Anterior cingulate cortex (tissue), 58 donors: ENCODE measurements around the gene UBALD2.
"Not testable (repeated sequence)": the region's sequence is repeated elsewhere in the genome, so short reads cannot be mapped to it uniquely, and the experiment has no call there.

ENCODE experiments used
- DNase-seq, 58 donors: peaks; one replicate each; lab custom pipeline; 2025; lab: John Stamatoyannopoulos, UW

Gene UBALD2

DNA sequence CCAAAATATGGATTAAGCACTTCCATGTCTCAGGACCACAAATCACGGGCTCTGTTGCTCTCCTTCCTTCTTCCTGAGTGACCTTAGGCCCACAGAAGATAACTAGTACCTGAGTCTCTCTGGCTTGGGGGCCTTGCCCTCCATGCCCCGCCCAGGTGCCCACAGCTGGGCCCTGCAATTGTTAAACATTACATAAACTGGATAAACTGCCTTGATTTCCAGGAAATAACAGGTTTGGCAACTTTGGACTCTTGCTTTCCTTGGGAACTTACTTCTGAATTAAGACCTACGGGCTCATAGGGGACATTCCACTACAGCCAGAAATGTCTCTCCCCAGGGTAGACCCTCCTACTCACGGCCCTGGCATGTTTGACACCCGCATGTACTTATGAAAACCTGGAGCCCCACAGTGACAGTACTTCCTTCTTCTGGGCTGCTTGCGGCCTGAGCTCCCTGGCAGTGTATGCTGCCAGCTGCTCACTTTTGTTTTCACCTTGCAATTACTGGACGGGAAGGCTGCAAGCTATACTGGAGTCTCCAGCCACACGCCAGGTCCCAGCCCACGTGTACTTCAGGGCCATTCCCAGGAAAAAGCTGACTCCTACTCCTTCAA, 2.3 kb upstream of the UBALD2 start:
- no peak for DNase-seq

- DNase-seq = no peak
Measured at GRCh38 chr17:76263896-76264295, 1.3 kb upstream of the UBALD2 start.

DNA sequence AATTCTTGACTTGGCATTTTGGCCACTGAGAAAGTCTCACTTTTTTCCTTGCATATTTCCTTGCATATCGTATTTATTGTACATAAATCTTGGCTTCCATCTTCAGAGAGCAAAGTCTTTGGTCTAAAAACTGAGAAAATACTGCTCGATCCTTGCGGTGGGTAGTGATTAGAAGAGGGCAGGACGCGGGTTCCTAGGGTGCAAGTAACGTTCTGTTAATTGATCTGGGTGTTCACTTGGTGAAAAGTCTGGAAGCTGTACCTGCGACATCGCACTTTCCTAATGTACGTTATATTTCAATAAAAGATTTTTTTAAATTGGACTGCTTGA, 758 bp upstream of the UBALD2 start:
- DNase-seq = no peak

DNA sequence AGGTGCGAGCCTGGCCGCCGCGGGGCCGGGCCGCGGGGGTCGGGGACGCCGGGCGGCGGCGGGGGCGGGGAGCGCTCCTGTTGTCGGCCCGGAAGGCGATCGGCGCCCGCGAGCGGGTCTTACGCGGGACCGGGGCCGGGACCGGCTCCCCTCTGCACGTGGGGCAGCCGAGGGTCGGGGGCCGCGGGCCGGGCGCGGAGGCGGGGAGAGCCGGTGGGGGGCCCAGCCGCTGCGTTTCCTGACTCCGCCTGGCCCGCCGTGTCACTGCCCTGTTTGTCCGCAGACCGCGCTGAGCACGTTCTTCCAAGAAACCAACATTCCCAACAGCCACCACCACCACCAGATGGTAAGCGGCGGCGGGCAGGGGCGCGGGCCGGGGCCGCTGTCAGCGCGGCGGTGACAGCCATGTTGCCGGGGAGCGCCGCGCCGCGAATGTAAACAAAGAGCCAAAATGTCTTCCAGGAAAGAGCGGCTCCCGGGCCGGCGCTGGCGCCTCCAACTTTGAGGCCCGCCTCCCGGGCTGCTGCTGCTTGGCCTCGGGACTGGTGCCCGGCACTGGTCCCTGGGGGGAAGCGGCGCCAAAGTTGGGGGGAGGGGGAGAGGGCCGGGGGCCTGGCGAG, 586 bp downstream of the UBALD2 start:
- DNase-seq = peak in 38 of 58 donors; percentile 16 to 55 (median 38)

- DNase-seq = peak in 1 of 58 donors; percentile 35
Measured at GRCh38 chr17:76266244-76266938, 1.2 kb downstream of the UBALD2 start.

DNA sequence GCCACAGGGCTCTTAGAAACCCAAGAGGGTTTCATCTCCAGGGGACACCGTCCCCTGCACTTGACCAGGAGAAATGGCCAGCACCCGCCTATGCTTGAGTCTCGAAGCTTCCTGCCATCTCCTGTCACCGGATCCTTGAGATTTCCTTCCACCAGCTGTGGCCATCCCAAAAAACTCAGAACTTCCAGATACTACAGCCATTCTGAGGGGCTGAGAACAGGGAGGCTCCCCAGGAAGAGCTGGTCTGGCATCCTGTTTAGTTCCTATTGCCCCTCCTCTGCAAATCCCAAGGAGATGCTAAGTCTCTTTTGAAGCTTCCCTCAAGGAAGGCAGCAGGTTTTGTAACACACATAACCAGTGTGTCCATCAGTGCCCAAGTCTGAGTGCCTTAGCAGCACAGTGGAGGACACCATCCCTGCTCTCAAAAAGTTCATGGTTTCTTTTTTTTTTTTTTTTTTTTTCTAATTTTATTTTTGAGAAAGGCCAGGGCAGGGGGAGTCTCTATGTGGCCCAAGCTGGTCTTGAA, 2.0 kb downstream of the UBALD2 start:
- DNase-seq = no peak

DNA sequence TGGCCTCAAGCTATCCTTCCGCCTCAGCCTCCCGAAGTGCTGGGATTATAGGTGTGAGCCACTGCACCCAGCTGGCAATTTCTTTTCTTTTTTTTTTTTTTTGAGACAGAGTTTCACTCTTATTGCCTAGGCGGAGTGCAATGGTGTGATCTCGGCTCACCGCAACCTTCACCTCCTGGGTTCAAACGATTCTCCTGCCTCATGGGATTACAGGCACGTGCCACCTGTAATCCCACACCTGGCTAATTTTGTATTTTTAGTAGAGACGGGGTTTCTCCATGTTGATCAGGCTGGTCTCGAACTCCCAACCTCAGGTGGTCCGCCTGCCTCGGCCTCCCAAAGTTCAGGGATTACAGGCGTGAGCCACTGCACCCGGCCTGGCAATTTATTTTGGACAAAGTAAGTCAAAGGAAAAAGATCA, 2.4 kb downstream of the UBALD2 start:
- DNase-seq = not testable (repeated sequence)

- DNase-seq = peak in 54 of 58 donors; percentile 10 to 91 (median 62)
Measured at GRCh38 chr17:76268015-76268749, 3.0 kb downstream of the UBALD2 start.

GRCh38 chr17:76268991-76269981, 4.1 kb downstream of the UBALD2 start:
- no peak for DNase-seq

- no peak for DNase-seq
Measured at GRCh38 chr17:76270127-76270592, 5.0 kb downstream of the UBALD2 start.

DNA sequence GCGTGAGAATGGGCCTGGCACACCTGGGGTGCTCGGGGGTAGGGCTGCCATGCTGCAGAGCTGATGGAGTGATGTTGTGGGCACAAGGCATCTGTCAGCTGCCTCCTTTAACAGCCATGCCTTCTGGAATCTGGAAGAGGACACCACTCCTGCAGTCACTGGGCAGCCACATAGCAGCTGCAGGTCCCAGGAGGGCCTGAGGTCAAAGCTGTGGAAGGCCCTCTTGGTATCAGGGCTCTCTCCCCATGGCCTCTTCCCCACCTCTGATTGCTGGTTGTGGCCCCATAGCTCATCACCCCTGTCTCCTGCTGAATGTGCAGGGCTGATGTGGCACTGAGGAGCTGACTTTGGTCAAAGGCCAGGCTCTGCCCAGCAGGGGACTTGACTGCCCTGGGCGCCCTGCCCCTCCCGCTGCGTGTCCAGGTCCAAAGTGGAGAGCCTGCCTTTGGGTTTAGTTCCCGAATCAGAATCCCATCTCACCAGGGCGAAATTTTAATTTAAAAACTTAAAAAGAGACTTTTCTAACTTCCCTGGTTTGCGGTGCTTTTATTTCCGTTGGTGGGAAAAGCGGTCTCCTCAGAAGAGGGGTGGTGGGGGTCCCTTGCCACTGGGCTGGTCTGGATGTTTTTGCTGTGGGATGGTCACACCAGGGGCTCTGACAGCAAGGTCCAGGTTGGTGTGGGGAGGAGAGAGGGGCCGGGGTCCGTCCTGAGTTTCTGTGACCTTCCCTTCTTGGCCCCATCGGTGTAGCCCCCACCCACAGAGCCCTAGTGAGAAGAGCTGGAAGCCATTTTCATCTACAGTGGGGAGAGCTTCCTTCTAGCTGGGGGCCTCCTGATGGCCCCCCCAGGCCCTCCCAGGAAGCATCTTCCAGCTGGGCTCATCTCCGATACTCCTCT, 5.9 kb downstream of the UBALD2 start:
- DNase-seq = no peak

DNA sequence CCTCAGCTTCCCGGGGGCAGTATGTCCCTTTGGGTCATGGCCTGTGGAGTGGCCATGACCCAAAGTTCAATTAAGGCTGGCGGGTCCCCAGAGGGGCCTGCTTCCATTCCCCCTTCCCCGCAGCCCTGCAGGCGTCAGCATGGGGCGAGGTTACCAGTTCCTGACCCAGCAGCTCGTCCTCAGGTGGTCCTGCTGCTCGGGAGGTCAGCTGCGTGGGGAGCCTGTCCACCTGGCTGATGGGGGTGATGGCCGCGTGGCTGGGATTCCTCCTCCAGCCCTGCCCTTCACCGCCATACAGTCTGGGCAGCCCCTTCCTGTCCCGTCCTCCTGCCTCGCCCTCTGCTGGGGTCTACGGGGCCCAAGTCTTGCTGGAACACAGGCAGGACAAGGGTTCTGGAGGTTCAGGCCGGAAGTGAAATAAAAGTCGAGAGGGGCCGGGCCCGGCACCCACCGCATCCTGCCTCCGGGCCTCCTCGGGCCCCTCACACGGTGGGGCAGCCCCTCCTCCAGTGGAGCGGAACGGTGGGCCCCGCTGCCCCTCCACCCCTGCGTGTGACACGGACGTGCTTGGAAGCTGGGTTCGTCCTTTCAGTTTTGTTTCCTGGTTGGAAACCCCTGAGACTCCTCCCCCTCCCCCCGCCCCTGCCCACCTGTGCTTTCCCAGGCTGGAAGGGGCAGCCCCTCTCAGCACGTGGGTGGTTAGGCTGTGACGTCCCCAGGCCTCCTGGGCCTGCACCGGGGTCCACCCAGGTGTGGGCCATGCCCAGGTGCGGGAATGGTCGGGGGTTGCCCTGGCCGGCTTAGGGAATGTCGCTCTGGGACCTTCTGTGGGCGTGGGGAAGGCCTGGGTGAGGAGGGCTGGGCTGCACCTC, 6.8 kb downstream of the UBALD2 start:
- no peak for DNase-seq

GRCh38 chr17:76272541-76273444, 7.6 kb downstream of the UBALD2 start:
- DNase-seq = no peak

DNA sequence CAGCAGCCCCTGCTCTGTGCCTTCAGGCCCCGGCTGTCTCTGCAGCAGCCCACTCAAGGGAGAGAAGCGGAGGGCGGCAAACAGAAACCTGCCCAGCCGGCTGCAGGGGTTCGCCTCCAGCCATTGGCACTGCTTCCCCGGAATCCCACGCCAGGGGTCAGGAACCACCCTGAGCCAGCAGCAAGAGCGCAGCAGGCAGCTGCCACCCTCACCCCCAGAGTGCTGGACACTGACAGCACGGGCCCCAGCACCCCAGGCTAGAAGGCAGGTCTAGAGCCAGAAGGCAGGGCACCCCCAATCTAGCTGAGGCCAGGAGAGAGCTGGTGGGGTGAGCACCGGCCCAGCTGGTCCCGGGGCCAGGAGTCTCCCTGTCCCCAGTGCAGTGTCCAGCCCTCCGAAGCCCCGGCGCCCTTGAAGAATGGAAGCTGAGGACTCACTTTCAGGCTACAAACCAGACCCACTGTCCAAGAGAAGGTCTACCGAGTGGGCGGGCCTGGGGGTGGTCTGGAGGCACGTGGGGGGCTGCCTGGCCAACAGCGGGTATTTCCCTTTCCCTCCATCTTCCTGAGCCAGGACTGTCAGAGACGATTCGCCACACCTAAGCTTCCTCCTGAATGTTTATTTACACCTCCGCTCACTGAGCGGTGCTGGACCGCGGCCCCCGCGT, 8.4 kb downstream of the UBALD2 start:
- no peak for DNase-seq

DNA sequence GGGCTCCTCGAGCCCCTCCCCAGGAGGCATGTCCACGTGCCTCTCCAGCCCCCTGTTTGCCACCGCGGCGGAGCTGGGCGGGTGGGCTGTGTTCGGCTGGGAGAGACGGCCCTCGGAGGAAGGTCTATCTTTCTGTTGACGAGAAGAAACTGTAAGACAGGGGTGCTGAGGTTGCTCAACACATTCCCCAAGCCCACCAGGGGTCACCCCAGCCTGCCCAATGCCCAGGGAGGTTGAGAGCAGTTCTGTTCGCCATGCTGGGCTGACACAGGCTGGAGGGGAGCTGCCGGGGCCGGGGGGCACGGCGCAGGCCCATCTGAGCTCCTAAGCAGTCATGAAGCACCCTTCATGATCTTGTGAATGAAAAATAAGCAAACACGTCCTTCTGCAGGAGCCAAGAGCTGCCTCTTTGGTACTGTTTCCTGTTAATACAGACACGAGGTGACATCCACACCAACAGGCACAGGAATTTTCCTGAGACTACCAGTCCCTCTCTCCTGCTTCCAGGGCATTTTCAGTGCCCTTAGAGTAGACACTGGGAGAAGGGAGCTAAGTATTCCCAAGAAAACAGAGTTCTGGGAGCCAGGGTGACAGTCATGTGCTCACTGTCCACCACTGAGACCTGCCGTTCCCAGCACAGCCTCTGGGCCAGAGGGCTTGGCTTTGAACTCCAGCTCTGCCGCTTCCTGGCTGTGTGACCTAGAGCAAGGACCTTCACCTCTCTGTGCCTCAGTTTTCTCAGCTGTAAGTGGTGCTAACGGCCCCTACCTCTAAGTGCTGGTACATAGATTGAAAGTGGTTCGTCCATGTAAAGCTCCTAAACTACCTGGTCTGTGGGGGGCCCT, 9.2 kb downstream of the UBALD2 start:
- DNase-seq = no peak
